Measurements from ENCODE around the gene SLC38A7. TPM values are rescaled to one million over a fixed set of nuclear protein-coding genes. Genes with fewer than 3 reads are reported as not detected.
A peak's percentile ranks its signal among the peaks of the same experiment; 100 is the strongest.

Gene SLC38A7
- total and polyA plus RNA-seq, 2 of the 13 experiments (the other 11 are each of a cell fraction or from before 2014, with no cell fraction given) = 13.2 to 14.1 TPM

GRCh38 chr16:58654560-58655214 is 29.9 kb downstream of the SLC38A7 start (continued):
- TF ChIP-seq, protein P1, sequence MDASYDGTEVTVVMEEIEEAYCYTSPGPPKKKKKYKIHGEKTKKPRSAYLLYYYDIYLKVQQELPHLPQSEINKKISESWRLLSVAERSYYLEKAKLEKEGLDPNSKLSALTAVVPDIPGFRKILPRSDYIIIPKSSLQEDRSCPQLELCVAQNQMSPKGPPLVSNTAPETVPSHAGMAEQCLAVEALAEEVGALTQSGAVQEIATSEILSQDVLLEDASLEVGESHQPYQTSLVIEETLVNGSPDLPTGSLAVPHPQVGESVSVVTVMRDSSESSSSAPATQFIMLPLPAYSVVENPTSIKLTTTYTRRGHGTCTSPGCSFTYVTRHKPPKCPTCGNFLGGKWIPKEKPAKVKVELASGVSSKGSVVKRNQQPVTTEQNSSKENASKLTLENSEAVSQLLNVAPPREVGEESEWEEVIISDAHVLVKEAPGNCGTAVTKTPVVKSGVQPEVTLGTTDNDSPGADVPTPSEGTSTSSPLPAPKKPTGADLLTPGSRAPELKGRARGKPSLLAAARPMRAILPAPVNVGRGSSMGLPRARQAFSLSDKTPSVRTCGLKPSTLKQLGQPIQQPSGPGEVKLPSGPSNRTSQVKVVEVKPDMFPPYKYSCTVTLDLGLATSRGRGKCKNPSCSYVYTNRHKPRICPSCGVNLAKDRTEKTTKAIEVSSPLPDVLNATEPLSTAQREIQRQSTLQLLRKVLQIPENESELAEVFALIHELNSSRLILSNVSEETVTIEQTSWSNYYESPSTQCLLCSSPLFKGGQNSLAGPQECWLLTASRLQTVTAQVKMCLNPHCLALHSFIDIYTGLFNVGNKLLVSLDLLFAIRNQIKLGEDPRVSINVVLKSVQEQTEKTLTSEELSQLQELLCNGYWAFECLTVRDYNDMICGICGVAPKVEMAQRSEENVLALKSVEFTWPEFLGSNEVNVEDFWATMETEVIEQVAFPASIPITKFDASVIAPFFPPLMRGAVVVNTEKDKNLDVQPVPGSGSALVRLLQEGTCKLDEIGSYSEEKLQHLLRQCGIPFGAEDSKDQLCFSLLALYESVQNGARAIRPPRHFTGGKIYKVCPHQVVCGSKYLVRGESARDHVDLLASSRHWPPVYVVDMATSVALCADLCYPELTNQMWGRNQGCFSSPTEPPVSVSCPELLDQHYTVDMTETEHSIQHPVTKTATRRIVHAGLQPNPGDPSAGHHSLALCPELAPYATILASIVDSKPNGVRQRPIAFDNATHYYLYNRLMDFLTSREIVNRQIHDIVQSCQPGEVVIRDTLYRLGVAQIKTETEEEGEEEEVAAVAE (CRISPR knock-in tag; IDR thresholded peaks at IDR 0.05; ENCODE audit: borderline replicate concordance) = no peak

- Histone ChIP-seq H3K27me3 (ENCODE audit: control insufficient read depth in 1 of 2, insufficient read depth in 2 of 2, low read length in 2 of 2) (no peaks in the 10 kb centered on the region), H3K4me3 (replicated peaks in 1 of 3; ENCODE audit: insufficient read depth in 1 of 3, low read depth in 2 of 3, low read length in 3 of 3) (no peak overlapping the region), H3K9ac (ENCODE audit: insufficient read depth, low read depth, low read length) (no peak overlapping the region), H3K79me2 (ENCODE audit: insufficient read depth, low read length) (no peaks in the 10 kb centered on the region), H3K4me2 (ENCODE audit: low read depth, low read length) (peak overlapping the region; percentile 40; the same call in 1 of the 2 replicates), H3K27ac (ENCODE audit: extremely low read length, insufficient read depth, low read length) (no peak overlapping the region), H4K20me1 (ENCODE audit: insufficient read depth, low read length) (no peaks in the 10 kb centered on the region), H2AFZ (ENCODE audit: low read length) (peak overlapping the region; percentile 44), H3K4me1 (ENCODE audit: insufficient read depth, low read length) (peaks cover 72% of the 10 kb centered on the region), H3K36me3 (replicated peaks in 1 of 2; ENCODE audit: control insufficient read depth in 1 of 2, insufficient read depth in 2 of 2, low read length in 2 of 2) (no peaks in the 10 kb centered on the region), H3K9me3 (ENCODE audit: low read length) (no peaks in the 10 kb centered on the region)
- in situ Hi-C loops (cut with HindIII; ENCODE audit: extremely low pct_ligation_motif_present, low pct_unique_long_range_greater_than_20kb) = no loop called here
- DNase-seq (ENCODE audit: low spot score) (peak; percentile 57), ATAC-seq (peak; percentile 56), FAIRE-seq (peak; percentile 53)
- POLR2A ChIA-PET = interaction anchor here (1.0 to 3.7 kb wide), 4 partner anchors 8 to 32 kb away, joined by 3 to 44 read pairs (median 6); partner anchors contain the start of gene SLC38A7
- CTCF ChIA-PET (ENCODE audit: low intra/inter-chr PET ratio, low total read pairs) = no interaction called here
- intact Hi-C loops (cut with micrococcal nuclease; ENCODE audit: unreplicated experiment) = no loop called here
- no TSS peak for BruUV-seq (replicated peaks)
- 10% methylated on average over 3 of the region's 3 CpGs for WGBS (ENCODE audit: low lambda C conversion rate)
- no peak for TF ChIP-seq CCDC6 (CRISPR knock-in tag; IDR thresholded peaks at IDR 0.05)
- no peak for TF ChIP-seq FOXA3 (CRISPR knock-in tag; IDR thresholded peaks at IDR 0.05)
- TF ChIP-seq ZNF138 (CRISPR knock-in tag; IDR thresholded peaks at IDR 0.05; ENCODE audit: low read depth) = no peak
- TF ChIP-seq IKZF4 (CRISPR knock-in tag; IDR thresholded peaks at IDR 0.05; ENCODE audit: borderline replicate concordance, low read depth, not compliant biosample characterization) = no peak
- TF ChIP-seq ZNF207 (IDR thresholded peaks at IDR 0.05; ENCODE audit: borderline replicate concordance) = no peak
- peak; percentile 60; the same call in 1 of the 2 replicates for TF ChIP-seq RFX5 (IDR thresholded peaks at IDR 0.05; ENCODE audit: low read depth, low read length)
- TF ChIP-seq CENPT (CRISPR knock-in tag; IDR thresholded peaks at IDR 0.05; ENCODE audit: low read depth) = no peak
- TF ChIP-seq, protein P2, sequence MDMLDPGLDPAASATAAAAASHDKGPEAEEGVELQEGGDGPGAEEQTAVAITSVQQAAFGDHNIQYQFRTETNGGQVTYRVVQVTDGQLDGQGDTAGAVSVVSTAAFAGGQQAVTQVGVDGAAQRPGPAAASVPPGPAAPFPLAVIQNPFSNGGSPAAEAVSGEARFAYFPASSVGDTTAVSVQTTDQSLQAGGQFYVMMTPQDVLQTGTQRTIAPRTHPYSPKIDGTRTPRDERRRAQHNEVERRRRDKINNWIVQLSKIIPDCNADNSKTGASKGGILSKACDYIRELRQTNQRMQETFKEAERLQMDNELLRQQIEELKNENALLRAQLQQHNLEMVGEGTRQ (IDR thresholded peaks at IDR 0.05; ENCODE audit: low read depth, low read length) = no peak
- TF ChIP-seq, protein P2 (CRISPR knock-in tag; IDR thresholded peaks at IDR 0.05; ENCODE audit: borderline replicate concordance) = no peak
- TF ChIP-seq PAXIP1 (CRISPR knock-in tag; conservative IDR thresholded peaks at IDR 0.05) = no peak
Observed at GRCh38 chr16:58652741-58653140, 31.8 kb downstream of the SLC38A7 start.

Measured in HepG2 (cell line).